Fibroblast of skin of scalp (primary cell): ENCODE data around the gene PTMS.

Experiments
- DNase-seq: peaks from one replicate; pipeline ENCODE4 v3.0.0-alpha.2; 2013

PTMS gene

GRCh38 chr12:6752167-6752920, 13.8 kb upstream of the PTMS start:
- DNase-seq: peak; percentile 68

GRCh38 chr12:6752921-6753771, 13.0 kb upstream of the PTMS start, which contains the start of gene MLF2:
TSS of gene MLF2 (minus strand) at chr12:6753141. CDS start at chr12:6752334, 807 bp downstream.
- peak; percentile 100 for DNase-seq

GRCh38 chr12:6753772-6754356, 12.3 kb upstream of the PTMS start:
- no peak for DNase-seq

GRCh38 chr12:6754411-6754810, 11.8 kb upstream of the PTMS start:
- DNase-seq: no peak

- DNase-seq: no peak
These were observed 9.0 kb upstream of the PTMS start for GRCh38 chr12:6757028-6757690.

GRCh38 chr12:6758506-6759095, 7.6 kb upstream of the PTMS start:
- DNase-seq: no peak

GRCh38 chr12:6759741-6760140, 6.4 kb upstream of the PTMS start:
- no peak for DNase-seq

GRCh38 chr12:6763380-6763779, 2.8 kb upstream of the PTMS start:
- no peak for DNase-seq

- peak; percentile 100 for DNase-seq
These were observed 1.9 kb upstream of the PTMS start for GRCh38 chr12:6764011-6764828.

- no peak for DNase-seq
These were observed 1.0 kb upstream of the PTMS start for GRCh38 chr12:6765048-6765633.

- DNase-seq: peak; percentile 71
These were observed 637 bp downstream of the PTMS start for GRCh38 chr12:6766651-6767349.

GRCh38 chr12:6767353-6768319, 1.5 kb downstream of the PTMS start:
- DNase-seq: peak; percentile 13

- DNase-seq: no peak
These were observed 2.3 kb downstream of the PTMS start for GRCh38 chr12:6768437-6768914.

- DNase-seq: peak; percentile 42
These were observed 2.8 kb downstream of the PTMS start for GRCh38 chr12:6768990-6769389.

- DNase-seq: no peak
These were observed 3.5 kb downstream of the PTMS start for GRCh38 chr12:6769666-6770065.

- no peak for DNase-seq
These were observed 3.9 kb downstream of the PTMS start for GRCh38 chr12:6770094-6770493.

GRCh38 chr12:6770600-6770999, 4.4 kb downstream of the PTMS start:
- DNase-seq: no peak

GRCh38 chr12:6771091-6771495, 4.9 kb downstream of the PTMS start:
- DNase-seq: no peak
